Measurements from ENCODE around the gene SYK. TPM values are rescaled to one million over a fixed set of nuclear protein-coding genes. Genes with fewer than 3 reads are reported as not detected.

Gene SYK
- total RNA-seq, 1 donor from 2014 or later, result 0.41 TPM

DNA sequence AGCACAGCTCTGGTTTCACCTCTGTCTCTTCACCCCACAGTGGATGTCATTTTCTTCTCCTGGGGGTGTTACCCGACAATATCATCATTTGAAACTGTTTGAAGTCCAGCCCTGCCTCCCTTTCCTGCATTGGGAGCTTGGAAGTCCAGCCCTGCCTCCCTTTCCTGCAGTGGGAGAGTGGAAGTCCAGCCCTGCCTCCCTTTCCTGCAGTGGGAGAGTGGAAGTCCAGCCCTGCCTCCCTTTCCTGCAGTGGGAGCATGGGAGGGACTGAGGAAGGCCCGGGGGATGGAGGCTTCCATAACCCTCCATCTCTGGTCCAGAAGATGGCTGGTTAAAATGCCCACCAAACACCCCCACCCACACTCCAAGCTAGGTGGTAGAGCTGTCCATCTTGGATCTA, 59.8 kb downstream of the SYK start:
- no peaks in the 10 kb centered on the region for H3K4me1 Mint-ChIP-seq (ENCODE audit: low read depth, unreplicated experiment)
- H3K4me3 Mint-ChIP-seq (ENCODE audit: unreplicated experiment), result no peak overlapping the region
- no peaks in the 10 kb centered on the region for H3K36me3 Mint-ChIP-seq (ENCODE audit: low read depth, unreplicated experiment)
- Histone ChIP-seq H3K27ac (ENCODE audit: low read depth, low read length) (no peak overlapping the region), H4K20me1 (ENCODE audit: insufficient read depth, low read length) (no peaks in the 10 kb centered on the region), H3K79me2 (ENCODE audit: insufficient read depth, low read length) (no peaks in the 10 kb centered on the region), H3K36me3 (ENCODE audit: insufficient read depth, low read length) (no peaks in the 10 kb centered on the region), H3K9ac (ENCODE audit: low read length) (no peak overlapping the region), H3K9me3 (ENCODE audit: insufficient read depth, low read depth, low read length) (no peaks in the 10 kb centered on the region), H2AFZ (ENCODE audit: low read depth, low read length) (no peak overlapping the region), H3K27me3 (ENCODE audit: insufficient read depth, low read length) (peaks cover 3% of the 10 kb centered on the region), H3K4me3 (ENCODE audit: insufficient read depth, low read depth, low read length) (no peak overlapping the region), H3K4me2 (ENCODE audit: low read length) (no peak overlapping the region), H3K4me1 (ENCODE audit: insufficient read depth, low read length) (no peaks in the 10 kb centered on the region)
- TF ChIP-seq EZH2 (IDR thresholded peaks at IDR 0.05; ENCODE audit: insufficient read depth, low read length), result no peak
- TF ChIP-seq, protein P1, sequence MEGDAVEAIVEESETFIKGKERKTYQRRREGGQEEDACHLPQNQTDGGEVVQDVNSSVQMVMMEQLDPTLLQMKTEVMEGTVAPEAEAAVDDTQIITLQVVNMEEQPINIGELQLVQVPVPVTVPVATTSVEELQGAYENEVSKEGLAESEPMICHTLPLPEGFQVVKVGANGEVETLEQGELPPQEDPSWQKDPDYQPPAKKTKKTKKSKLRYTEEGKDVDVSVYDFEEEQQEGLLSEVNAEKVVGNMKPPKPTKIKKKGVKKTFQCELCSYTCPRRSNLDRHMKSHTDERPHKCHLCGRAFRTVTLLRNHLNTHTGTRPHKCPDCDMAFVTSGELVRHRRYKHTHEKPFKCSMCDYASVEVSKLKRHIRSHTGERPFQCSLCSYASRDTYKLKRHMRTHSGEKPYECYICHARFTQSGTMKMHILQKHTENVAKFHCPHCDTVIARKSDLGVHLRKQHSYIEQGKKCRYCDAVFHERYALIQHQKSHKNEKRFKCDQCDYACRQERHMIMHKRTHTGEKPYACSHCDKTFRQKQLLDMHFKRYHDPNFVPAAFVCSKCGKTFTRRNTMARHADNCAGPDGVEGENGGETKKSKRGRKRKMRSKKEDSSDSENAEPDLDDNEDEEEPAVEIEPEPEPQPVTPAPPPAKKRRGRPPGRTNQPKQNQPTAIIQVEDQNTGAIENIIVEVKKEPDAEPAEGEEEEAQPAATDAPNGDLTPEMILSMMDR (IDR thresholded peaks at IDR 0.05; ENCODE audit: insufficient read depth, low read depth, low read length), result no peak
- no peak overlapping the region for H3K27ac Mint-ChIP-seq (ENCODE audit: unreplicated experiment)
- FAIRE-seq, result no peak
- H3K9me3 Mint-ChIP-seq (ENCODE audit: unreplicated experiment), result no peaks in the 10 kb centered on the region
- no peak for DNase-seq (ENCODE audit: low read depth)
- peaks cover 24% of the 10 kb centered on the region for H3K27me3 Mint-ChIP-seq (ENCODE audit: low read depth, unreplicated experiment)

DNA sequence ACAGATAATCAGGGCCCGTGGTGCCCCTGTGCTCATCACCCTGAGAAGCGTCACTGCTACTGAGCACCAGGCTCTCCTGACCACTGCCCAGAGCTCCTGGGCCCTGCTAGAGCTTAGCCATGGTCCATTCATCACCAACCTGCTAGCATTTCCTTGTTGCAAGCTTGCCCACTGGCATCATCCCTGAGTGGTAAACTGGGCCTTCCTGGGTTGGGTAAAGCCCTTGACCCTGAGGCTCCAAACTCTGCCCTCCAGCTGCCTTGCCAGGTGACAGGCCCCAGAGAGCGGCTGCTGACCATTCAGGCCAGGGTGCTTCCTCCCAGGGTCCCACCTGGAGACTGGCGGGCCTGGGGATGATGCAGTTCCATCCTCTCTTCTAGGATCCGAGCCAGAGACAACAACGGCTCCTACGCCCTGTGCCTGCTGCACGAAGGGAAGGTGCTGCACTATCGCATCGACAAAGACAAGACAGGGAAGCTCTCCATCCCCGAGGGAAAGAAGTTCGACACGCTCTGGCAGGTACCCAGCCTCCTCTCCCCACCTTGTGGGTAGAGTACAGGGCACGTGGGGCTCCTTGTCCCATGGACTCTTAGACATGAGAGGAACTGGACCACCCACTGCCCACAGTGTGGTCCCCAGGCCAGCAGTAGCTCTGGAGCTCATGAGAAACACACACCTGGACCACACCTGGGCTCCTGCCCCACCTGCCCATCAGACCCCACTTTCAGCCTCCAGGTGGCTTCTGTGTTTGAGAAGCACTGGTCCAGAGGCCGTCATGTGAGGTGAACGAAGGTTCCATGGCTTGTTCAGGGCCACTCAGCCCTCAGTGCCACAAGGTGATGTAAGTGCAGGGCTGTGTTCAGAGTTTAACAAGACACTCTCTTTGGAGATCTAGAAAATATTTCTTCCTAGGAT, 60.5 kb downstream of the SYK start:
- no peaks in the 10 kb centered on the region for H3K9me3 ChIP-seq (ENCODE audit: insufficient read depth, low read depth, low read length)
- no peak overlapping the region for H3K4me3 Mint-ChIP-seq (ENCODE audit: unreplicated experiment)
- H3K36me3 ChIP-seq (ENCODE audit: insufficient read depth, low read length), result no peaks in the 10 kb centered on the region
- no peaks in the 10 kb centered on the region for H4K20me1 ChIP-seq (ENCODE audit: insufficient read depth, low read length)
- no peaks in the 10 kb centered on the region for H3K36me3 Mint-ChIP-seq (ENCODE audit: low read depth, unreplicated experiment)
- H3K4me1 Mint-ChIP-seq (ENCODE audit: low read depth, unreplicated experiment), result no peaks in the 10 kb centered on the region
- no peak overlapping the region for H3K27ac ChIP-seq (ENCODE audit: low read depth, low read length)
- peaks cover 24% of the 10 kb centered on the region for H3K27me3 Mint-ChIP-seq (ENCODE audit: low read depth, unreplicated experiment)
- H3K27ac Mint-ChIP-seq (ENCODE audit: unreplicated experiment), result no peak overlapping the region
- no peaks in the 10 kb centered on the region for H3K4me1 ChIP-seq (ENCODE audit: insufficient read depth, low read length)
- FAIRE-seq, result no peak
- H3K4me2 ChIP-seq (ENCODE audit: low read length), result no peak overlapping the region
- H2AFZ ChIP-seq (ENCODE audit: low read depth, low read length), result no peak overlapping the region
- TF ChIP-seq, protein P1 (IDR thresholded peaks at IDR 0.05; ENCODE audit: insufficient read depth, low read depth, low read length), result no peak
- no peak for TF ChIP-seq EZH2 (IDR thresholded peaks at IDR 0.05; ENCODE audit: insufficient read depth, low read length)
- no peak overlapping the region for H3K9ac ChIP-seq (ENCODE audit: low read length)
- no peaks in the 10 kb centered on the region for H3K27me3 ChIP-seq (ENCODE audit: insufficient read depth, low read length)
- H3K9me3 Mint-ChIP-seq (ENCODE audit: unreplicated experiment), result no peaks in the 10 kb centered on the region
- H3K79me2 ChIP-seq (ENCODE audit: insufficient read depth, low read length), result no peaks in the 10 kb centered on the region
- DNase-seq (ENCODE audit: low read depth), result no peak
- H3K4me3 ChIP-seq (ENCODE audit: insufficient read depth, low read depth, low read length), result no peak overlapping the region

GRCh38 chr9:90864779-90865178, 63.2 kb downstream of the SYK start:
- Histone ChIP-seq H3K27ac (ENCODE audit: low read depth, low read length) (no peak overlapping the region), H3K79me2 (ENCODE audit: insufficient read depth, low read length) (no peaks in the 10 kb centered on the region), H4K20me1 (ENCODE audit: insufficient read depth, low read length) (no peaks in the 10 kb centered on the region), H3K4me1 (ENCODE audit: insufficient read depth, low read length) (no peaks in the 10 kb centered on the region), H3K9ac (ENCODE audit: low read length) (no peak overlapping the region), H3K9me3 (ENCODE audit: insufficient read depth, low read depth, low read length) (no peaks in the 10 kb centered on the region), H2AFZ (ENCODE audit: low read depth, low read length) (no peak overlapping the region), H3K27me3 (ENCODE audit: insufficient read depth, low read length) (no peaks in the 10 kb centered on the region), H3K36me3 (ENCODE audit: insufficient read depth, low read length) (no peaks in the 10 kb centered on the region), H3K4me2 (ENCODE audit: low read length) (no peak overlapping the region), H3K4me3 (ENCODE audit: insufficient read depth, low read depth, low read length) (no peak overlapping the region)
- Mint-ChIP-seq H3K36me3 (ENCODE audit: low read depth, unreplicated experiment) (no peaks in the 10 kb centered on the region), H3K27me3 (ENCODE audit: low read depth, unreplicated experiment) (peaks cover 10% of the 10 kb centered on the region), H3K4me3 (ENCODE audit: unreplicated experiment) (no peak overlapping the region), H3K27ac (ENCODE audit: unreplicated experiment) (no peak overlapping the region), H3K4me1 (ENCODE audit: low read depth, unreplicated experiment) (no peaks in the 10 kb centered on the region), H3K9me3 (ENCODE audit: unreplicated experiment) (no peaks in the 10 kb centered on the region)
- FAIRE-seq (no peak), DNase-seq (ENCODE audit: low read depth) (no peak)
- no peak for TF ChIP-seq EZH2 (IDR thresholded peaks at IDR 0.05; ENCODE audit: insufficient read depth, low read length)
- TF ChIP-seq, protein P1 (IDR thresholded peaks at IDR 0.05; ENCODE audit: insufficient read depth, low read depth, low read length), result no peak
